ENCODE data around the gene METTL8.

GRCh38 chr2:171318463-171318934, 115.3 kb downstream of the METTL8 start:
- TF ChIP-seq CTCF (IDR thresholded peaks at IDR 0.05; ENCODE audit: low read length): no peak
- no peak for TF ChIP-seq EZH2 (optimal IDR thresholded peaks at IDR 0.05; ENCODE audit: low read depth, low read length)

Measured in MM.1S (cell line).